HepG2 (cell line): Measurements from ENCODE around the gene POLDIP3. TPM values are rescaled to one million over a fixed set of nuclear protein-coding genes. Genes with fewer than 3 reads are reported as not detected.

Experiments
- FOXA1 ChIP-seq, 2 experiments: fragments of 450-650 bp in 1 of 2; sonication (generic) in 1 of 2; formaldehyde crosslinking in 1 of 2; IDR thresholded peaks; 2 replicates each; pipeline versions ENCODE4 v1.4.0 to v1.6.1; 2016 to 2020; ENCODE audit warnings: missing genetic modification reagents in 1 of 2
- HDAC1 ChIP-seq: sonication (generic); formaldehyde crosslinking; IDR thresholded peaks from 2 replicates; pipeline ENCODE4 v1.5.1; 2020; ENCODE audit warnings: mild to moderate bottlenecking, missing genetic modification reagents
- IRF1 ChIP-seq: sonication (generic); formaldehyde crosslinking; IDR thresholded peaks from 2 replicates; pipeline ENCODE4 v1.4.0; 2020; ENCODE audit warnings: low read depth, mild to moderate bottlenecking, missing genetic modification reagents
- KLF6 ChIP-seq: IDR thresholded peaks from 2 replicates; pipeline ENCODE4 v1.8.0; 2016; ENCODE audit warnings: missing biosample characterization, missing genetic modification reagents
- MIER3 ChIP-seq: IDR thresholded peaks from 2 replicates; pipeline ENCODE4 v1.6.1; 2016; ENCODE audit warnings: missing compliant biosample characterization, borderline replicate concordance
- ONECUT2 ChIP-seq: sonication (generic); formaldehyde crosslinking; IDR thresholded peaks from 2 replicates; pipeline ENCODE4 v1.4.0; 2020; ENCODE audit warnings: missing genetic modification reagents
- SOX6 ChIP-seq, 2 experiments: fragments of 450-650 bp in 1 of 2; sonication (generic) in 1 of 2; formaldehyde crosslinking in 1 of 2; IDR thresholded peaks; 2 replicates each; pipeline versions ENCODE4 v1.4.0 to v1.6.1; 2017 to 2020; ENCODE audit warnings: antibody characterized with exemption in 1 of 2, mild to moderate bottlenecking in 1 of 2, missing genetic modification reagents in 1 of 2
- ZFY ChIP-seq: sonication (generic); formaldehyde crosslinking; IDR thresholded peaks from 2 replicates; pipeline ENCODE4 v1.4.0; 2020; ENCODE audit warnings: missing genetic modification reagents
- ZMYM3 ChIP-seq: sonication (generic); formaldehyde crosslinking; IDR thresholded peaks from 2 replicates; pipeline ENCODE4 v1.5.1; 2020; ENCODE audit warnings: mild to moderate bottlenecking, missing genetic modification reagents
- ZNF20 ChIP-seq: sonication (generic); formaldehyde crosslinking; IDR thresholded peaks from 2 replicates; pipeline ENCODE4 v1.4.0; 2020; ENCODE audit warnings: mild to moderate bottlenecking, moderate library complexity, missing genetic modification reagents
- ZNF274 ChIP-seq: sonication (generic); formaldehyde crosslinking; IDR thresholded peaks from 2 replicates; pipeline ENCODE4 v1.5.1; 2020; ENCODE audit warnings: mild to moderate bottlenecking, missing genetic modification reagents
- ZNF670 ChIP-seq: sonication (generic); formaldehyde crosslinking; IDR thresholded peaks from 2 replicates; pipeline ENCODE4 v1.8.0; 2022; ENCODE audit warnings: mild to moderate bottlenecking, missing genetic modification reagents, borderline replicate concordance
- ZNF687 ChIP-seq: sonication (generic); formaldehyde crosslinking; IDR thresholded peaks from 2 replicates; pipeline ENCODE4 v1.5.1; 2020; ENCODE audit warnings: mild to moderate bottlenecking, missing genetic modification reagents, moderate library complexity
- ZNF879 ChIP-seq: sonication (generic); formaldehyde crosslinking; IDR thresholded peaks from 2 replicates; pipeline ENCODE4 v1.8.1; 2023; ENCODE audit warnings: missing genetic modification reagents
- polyA plus RNA-seq, 8 experiments: library from polyadenylated mRNA; depleted of rRNA in 3 of 8; stranded (reverse) in 7 of 8; unstranded in 1 of 8; fragments of >200 nt; fragmentation: Illumina TruSeq in 4 of 8; extraction: Trizol in 4 of 8; gene quantifications; 2 replicates each; pipeline versions ENCODE4 v1.2.1 to v1.2.3, GENCODE V29; 2011 to 2016; ENCODE audit warnings: low read depth in 4 of 8, missing spikeins in 1 of 8, mixed read lengths in 1 of 8; ENCODE audit not compliant: insufficient read depth in 1 of 8
- total RNA-seq, 5 experiments: library from RNA; depleted of rRNA; stranded (reverse); fragments of >200 nt; fragmentation: Illumina TruSeq; extraction: Trizol; gene quantifications; 2 replicates each; pipeline ENCODE4 v1.2.3, GENCODE V29; 2016; ENCODE audit warnings: low read depth in 1 of 5
- TF ChIP-seq, protein P1 (sequence below): sonication (generic); formaldehyde crosslinking; IDR thresholded peaks from 2 replicates; pipeline ENCODE4 v1.5.1; 2020; ENCODE audit warnings: mild to moderate bottlenecking, missing genetic modification reagents, borderline replicate concordance
- TF ChIP-seq, protein P2 (sequence below): fragments of 450-650 bp; IDR thresholded peaks from 2 replicates; pipeline ENCODE4 v1.6.1; 2016

The POLDIP3 gene
- total and polyA plus RNA-seq, 2 of the 13 experiments (the other 11 are each of a cell fraction or from before 2014, with no cell fraction given), result 45.8 to 47.4 TPM

GRCh38 chr22:42601879-42602465, 12.7 kb downstream of the POLDIP3 start (continued):
- TF ChIP-seq ZNF20, result no peak
- TF ChIP-seq KLF6 (CRISPR knock-in tag), result no peak
- TF ChIP-seq, protein P1, sequence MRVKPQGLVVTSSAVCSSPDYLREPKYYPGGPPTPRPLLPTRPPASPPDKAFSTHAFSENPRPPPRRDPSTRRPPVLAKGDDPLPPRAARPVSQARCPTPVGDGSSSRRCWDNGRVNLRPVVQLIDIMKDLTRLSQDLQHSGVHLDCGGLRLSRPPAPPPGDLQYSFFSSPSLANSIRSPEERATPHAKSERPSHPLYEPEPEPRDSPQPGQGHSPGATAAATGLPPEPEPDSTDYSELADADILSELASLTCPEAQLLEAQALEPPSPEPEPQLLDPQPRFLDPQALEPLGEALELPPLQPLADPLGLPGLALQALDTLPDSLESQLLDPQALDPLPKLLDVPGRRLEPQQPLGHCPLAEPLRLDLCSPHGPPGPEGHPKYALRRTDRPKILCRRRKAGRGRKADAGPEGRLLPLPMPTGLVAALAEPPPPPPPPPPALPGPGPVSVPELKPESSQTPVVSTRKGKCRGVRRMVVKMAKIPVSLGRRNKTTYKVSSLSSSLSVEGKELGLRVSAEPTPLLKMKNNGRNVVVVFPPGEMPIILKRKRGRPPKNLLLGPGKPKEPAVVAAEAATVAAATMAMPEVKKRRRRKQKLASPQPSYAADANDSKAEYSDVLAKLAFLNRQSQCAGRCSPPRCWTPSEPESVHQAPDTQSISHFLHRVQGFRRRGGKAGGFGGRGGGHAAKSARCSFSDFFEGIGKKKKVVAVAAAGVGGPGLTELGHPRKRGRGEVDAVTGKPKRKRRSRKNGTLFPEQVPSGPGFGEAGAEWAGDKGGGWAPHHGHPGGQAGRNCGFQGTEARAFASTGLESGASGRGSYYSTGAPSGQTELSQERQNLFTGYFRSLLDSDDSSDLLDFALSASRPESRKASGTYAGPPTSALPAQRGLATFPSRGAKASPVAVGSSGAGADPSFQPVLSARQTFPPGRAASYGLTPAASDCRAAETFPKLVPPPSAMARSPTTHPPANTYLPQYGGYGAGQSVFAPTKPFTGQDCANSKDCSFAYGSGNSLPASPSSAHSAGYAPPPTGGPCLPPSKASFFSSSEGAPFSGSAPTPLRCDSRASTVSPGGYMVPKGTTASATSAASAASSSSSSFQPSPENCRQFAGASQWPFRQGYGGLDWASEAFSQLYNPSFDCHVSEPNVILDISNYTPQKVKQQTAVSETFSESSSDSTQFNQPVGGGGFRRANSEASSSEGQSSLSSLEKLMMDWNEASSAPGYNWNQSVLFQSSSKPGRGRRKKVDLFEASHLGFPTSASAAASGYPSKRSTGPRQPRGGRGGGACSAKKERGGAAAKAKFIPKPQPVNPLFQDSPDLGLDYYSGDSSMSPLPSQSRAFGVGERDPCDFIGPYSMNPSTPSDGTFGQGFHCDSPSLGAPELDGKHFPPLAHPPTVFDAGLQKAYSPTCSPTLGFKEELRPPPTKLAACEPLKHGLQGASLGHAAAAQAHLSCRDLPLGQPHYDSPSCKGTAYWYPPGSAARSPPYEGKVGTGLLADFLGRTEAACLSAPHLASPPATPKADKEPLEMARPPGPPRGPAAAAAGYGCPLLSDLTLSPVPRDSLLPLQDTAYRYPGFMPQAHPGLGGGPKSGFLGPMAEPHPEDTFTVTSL, result peak; percentile 84; the same call in 1 of the 2 replicates
- TF ChIP-seq IRF1 (CRISPR knock-in tag), result no peak
- TF ChIP-seq FOXA1 (IDR thresholded peaks at IDR 0.05), result no peak
- TF ChIP-seq FOXA1 (CRISPR knock-in tag; IDR thresholded peaks at IDR 0.05), result 0 out of 2 replicates have a peak, but pooled peaks have one; percentile 33
- peak; percentile 22; the same call in 1 of the 2 replicates for TF ChIP-seq ONECUT2
- peak; percentile 51; the same call in 1 of the 2 replicates for TF ChIP-seq MIER3 (CRISPR knock-in tag)
- no peak for TF ChIP-seq SOX6 (IDR thresholded peaks at IDR 0.05)
- TF ChIP-seq SOX6 (CRISPR knock-in tag; IDR thresholded peaks at IDR 0.05), result peak; percentile 89
- 0 out of 2 replicates have a peak, but pooled peaks have one; percentile 65 for TF ChIP-seq ZMYM3 (CRISPR knock-in tag)
- TF ChIP-seq, protein P2, sequence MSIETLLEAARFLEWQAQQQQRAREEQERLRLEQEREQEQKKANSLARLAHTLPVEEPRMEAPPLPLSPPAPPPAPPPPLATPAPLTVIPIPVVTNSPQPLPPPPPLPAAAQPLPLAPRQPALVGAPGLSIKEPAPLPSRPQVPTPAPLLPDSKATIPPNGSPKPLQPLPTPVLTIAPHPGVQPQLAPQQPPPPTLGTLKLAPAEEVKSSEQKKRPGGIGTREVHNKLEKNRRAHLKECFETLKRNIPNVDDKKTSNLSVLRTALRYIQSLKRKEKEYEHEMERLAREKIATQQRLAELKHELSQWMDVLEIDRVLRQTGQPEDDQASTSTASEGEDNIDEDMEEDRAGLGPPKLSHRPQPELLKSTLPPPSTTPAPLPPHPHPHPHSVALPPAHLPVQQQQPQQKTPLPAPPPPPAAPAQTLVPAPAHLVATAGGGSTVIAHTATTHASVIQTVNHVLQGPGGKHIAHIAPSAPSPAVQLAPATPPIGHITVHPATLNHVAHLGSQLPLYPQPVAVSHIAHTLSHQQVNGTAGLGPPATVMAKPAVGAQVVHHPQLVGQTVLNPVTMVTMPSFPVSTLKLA, result peak; percentile 43; the same call in 1 of the 2 replicates
- TF ChIP-seq ZNF274 (CRISPR knock-in tag), result no peak
- peak; percentile 89 for TF ChIP-seq HDAC1
- TF ChIP-seq ZNF879 (CRISPR knock-in tag), result no peak
- TF ChIP-seq ZFY, result peak; percentile 61
- TF ChIP-seq ZNF670 (CRISPR knock-in tag), result peak; percentile 83
- TF ChIP-seq ZNF687, result peak; percentile 35; the same call in 1 of the 2 replicates
